Measurements from ENCODE around the gene SLC7A1.

DNA sequence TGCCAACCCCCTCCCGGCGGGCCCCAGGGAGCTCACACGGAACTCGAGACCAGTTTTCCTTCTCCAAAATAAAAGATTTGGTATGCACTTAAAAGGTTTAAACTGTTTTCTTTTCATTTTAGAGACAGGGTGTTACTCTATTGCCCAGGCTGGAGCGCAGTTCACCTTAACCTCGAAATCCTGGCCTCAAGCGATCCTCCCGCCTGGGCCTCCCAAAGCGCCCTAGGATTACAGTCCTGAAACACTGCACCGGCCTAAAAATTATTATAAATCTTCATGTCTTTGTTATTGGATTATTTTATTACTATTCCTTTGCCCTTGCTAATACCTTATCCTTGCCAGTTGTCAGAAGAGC lies 553 bp upstream of the SLC7A1 start:
- no peak for TF ChIP-seq EP300 (IDR thresholded peaks at IDR 0.05)
- TF ChIP-seq, protein P1, sequence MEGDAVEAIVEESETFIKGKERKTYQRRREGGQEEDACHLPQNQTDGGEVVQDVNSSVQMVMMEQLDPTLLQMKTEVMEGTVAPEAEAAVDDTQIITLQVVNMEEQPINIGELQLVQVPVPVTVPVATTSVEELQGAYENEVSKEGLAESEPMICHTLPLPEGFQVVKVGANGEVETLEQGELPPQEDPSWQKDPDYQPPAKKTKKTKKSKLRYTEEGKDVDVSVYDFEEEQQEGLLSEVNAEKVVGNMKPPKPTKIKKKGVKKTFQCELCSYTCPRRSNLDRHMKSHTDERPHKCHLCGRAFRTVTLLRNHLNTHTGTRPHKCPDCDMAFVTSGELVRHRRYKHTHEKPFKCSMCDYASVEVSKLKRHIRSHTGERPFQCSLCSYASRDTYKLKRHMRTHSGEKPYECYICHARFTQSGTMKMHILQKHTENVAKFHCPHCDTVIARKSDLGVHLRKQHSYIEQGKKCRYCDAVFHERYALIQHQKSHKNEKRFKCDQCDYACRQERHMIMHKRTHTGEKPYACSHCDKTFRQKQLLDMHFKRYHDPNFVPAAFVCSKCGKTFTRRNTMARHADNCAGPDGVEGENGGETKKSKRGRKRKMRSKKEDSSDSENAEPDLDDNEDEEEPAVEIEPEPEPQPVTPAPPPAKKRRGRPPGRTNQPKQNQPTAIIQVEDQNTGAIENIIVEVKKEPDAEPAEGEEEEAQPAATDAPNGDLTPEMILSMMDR (IDR thresholded peaks at IDR 0.05) = no peak

Measured in suprapubic skin (tissue), 3 donors.